GM18907 (cell line): ENCODE measurements around the gene RBMS1.
"Not testable (repeated sequence)": the region's sequence is repeated elsewhere in the genome, so short reads cannot be mapped to it uniquely, and the experiment has no call there.

Source experiments
- ATAC-seq: cut with Tn5 transposase; IDR thresholded peaks from one replicate; pipeline ENCODE4 v1.9.1; 2021; ENCODE audit warnings: mild to moderate bottlenecking, moderate library complexity; ENCODE audit not compliant: unreplicated experiment

The RBMS1 gene

GRCh38 chr2:160387558-160388262 lies 105.9 kb downstream of the RBMS1 start:
- ATAC-seq, result no peak

- no peak for ATAC-seq
Measured at GRCh38 chr2:160384791-160385190, 108.8 kb downstream of the RBMS1 start.

- no peak for ATAC-seq
Measured at GRCh38 chr2:160381425-160381951, 112.1 kb downstream of the RBMS1 start.

- no peak for ATAC-seq
Measured at GRCh38 chr2:160380611-160381010, 113.0 kb downstream of the RBMS1 start.

- ATAC-seq, result no peak
Measured at GRCh38 chr2:160380000-160380570, 113.5 kb downstream of the RBMS1 start.

GRCh38 chr2:160379399-160379798 lies 114.2 kb downstream of the RBMS1 start:
- ATAC-seq, result no peak

- no peak for ATAC-seq
Measured at GRCh38 chr2:160377204-160377995, 116.2 kb downstream of the RBMS1 start.

GRCh38 chr2:160376576-160376975 lies 117.0 kb downstream of the RBMS1 start:
- ATAC-seq, result no peak

GRCh38 chr2:160375802-160376469 lies 117.7 kb downstream of the RBMS1 start:
- ATAC-seq, result no peak

GRCh38 chr2:160375037-160375436 lies 118.6 kb downstream of the RBMS1 start:
- ATAC-seq, result no peak

GRCh38 chr2:160373666-160374065 lies 119.9 kb downstream of the RBMS1 start:
- no peak for ATAC-seq

GRCh38 chr2:160373263-160373662 lies 120.3 kb downstream of the RBMS1 start:
- no peak for ATAC-seq

GRCh38 chr2:160372585-160372984 lies 121.0 kb downstream of the RBMS1 start:
- no peak for ATAC-seq

GRCh38 chr2:160372010-160372356 lies 121.6 kb downstream of the RBMS1 start:
- no peak for ATAC-seq

- ATAC-seq, result no peak
Measured at GRCh38 chr2:160371251-160372009, 122.2 kb downstream of the RBMS1 start.

GRCh38 chr2:160368988-160369930 lies 124.3 kb downstream of the RBMS1 start:
- no peak for ATAC-seq

- peak; percentile 92 for ATAC-seq
Measured at GRCh38 chr2:160367887-160368286, 125.7 kb downstream of the RBMS1 start.

GRCh38 chr2:160367139-160367538 lies 126.5 kb downstream of the RBMS1 start:
- not testable (repeated sequence) for ATAC-seq

GRCh38 chr2:160366474-160366873 lies 127.1 kb downstream of the RBMS1 start:
- ATAC-seq, result no peak
